SK-N-SH treated with all-trans-retinoic acid at 6 μM for 48 hours (cell line): ENCODE data around the gene SOX6.

Experiments
- CREB5 ChIP-seq: fragments of 250-450 bp; sonication (Bioruptor Pico); IDR thresholded peaks from 2 replicates; pipeline ENCODE4 v1.5.1; 2020; ENCODE audit warnings: low read depth, mild to moderate bottlenecking, moderate library complexity
- CSDC2 ChIP-seq: fragments of 250-450 bp; sonication (Bioruptor Pico); IDR thresholded peaks from 2 replicates; pipeline ENCODE4 v1.5.0; 2020; ENCODE audit warnings: mild to moderate bottlenecking, moderate library complexity
- CSRNP3 ChIP-seq: fragments of 250-450 bp; sonication (Bioruptor Pico); IDR thresholded peaks from 2 replicates; pipeline ENCODE4 v1.5.1; 2021; ENCODE audit warnings: mild to moderate bottlenecking, moderate library complexity
- ISL1 ChIP-seq: fragments of 250-450 bp; sonication (Bioruptor Pico); IDR thresholded peaks from 2 replicates; pipeline ENCODE4 v2.1.2; 2022; ENCODE audit warnings: mild to moderate bottlenecking, moderate library complexity
- RARB ChIP-seq: fragments of 250-450 bp; sonication (Bioruptor Pico); IDR thresholded peaks from 2 replicates; pipeline ENCODE4 v1.8.0; 2021; ENCODE audit warnings: mild to moderate bottlenecking, moderate library complexity
- SNAI2 ChIP-seq: fragments of 250-450 bp; sonication (Bioruptor Pico); IDR thresholded peaks from 2 replicates; pipeline ENCODE4 v1.5.0; 2020; ENCODE audit warnings: mild to moderate bottlenecking, moderate library complexity
- ZFP3 ChIP-seq: fragments of 250-450 bp; sonication (Bioruptor Pico); IDR thresholded peaks from 2 replicates; pipeline ENCODE4 v1.5.0; 2020; ENCODE audit warnings: mild to moderate bottlenecking, moderate library complexity
- ZNF565 ChIP-seq: fragments of 450-650 bp; formaldehyde crosslinking; conservative IDR thresholded peaks from 2 replicates; pipeline ENCODE4 v1.5.0; 2020; ENCODE audit warnings: low read depth, mild to moderate bottlenecking, moderate library complexity
- TF ChIP-seq, protein P1 (sequence below): fragments of 250-450 bp; sonication (Bioruptor Pico); IDR thresholded peaks from 2 replicates; pipeline ENCODE4 v1.8.0; 2020; ENCODE audit warnings: mild to moderate bottlenecking, moderate library complexity, borderline replicate concordance

DNA sequence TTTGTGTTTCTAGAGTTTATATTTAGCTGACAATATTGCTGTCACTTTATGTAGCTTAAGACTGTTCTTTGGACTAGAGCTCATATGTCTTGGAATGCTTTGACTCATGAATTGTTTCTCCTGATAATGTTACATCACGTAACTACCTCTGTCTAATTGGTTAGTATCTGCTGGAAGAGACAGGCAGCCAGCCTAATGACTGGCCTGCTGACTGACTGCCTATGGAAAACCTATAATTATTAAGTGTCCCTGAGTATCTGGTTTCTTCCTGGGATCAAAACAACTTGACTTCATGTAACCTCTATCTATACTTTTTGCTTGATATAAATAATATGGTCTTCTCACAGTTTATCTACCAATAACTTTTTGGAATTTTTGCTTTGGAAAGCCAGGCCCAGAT is 9.4 kb downstream of the SOX6 start:
- TF ChIP-seq CSDC2 (CRISPR knock-in tag) = no peak
- no peak for TF ChIP-seq ZFP3 (CRISPR knock-in tag)
- no peak for TF ChIP-seq ISL1 (CRISPR knock-in tag)
- TF ChIP-seq ZNF565 (CRISPR knock-in tag) = no peak
- no peak for TF ChIP-seq CREB5 (CRISPR knock-in tag)
- TF ChIP-seq RARB (CRISPR knock-in tag) = no peak
- no peak for TF ChIP-seq SNAI2 (CRISPR knock-in tag)
- TF ChIP-seq, protein P1, sequence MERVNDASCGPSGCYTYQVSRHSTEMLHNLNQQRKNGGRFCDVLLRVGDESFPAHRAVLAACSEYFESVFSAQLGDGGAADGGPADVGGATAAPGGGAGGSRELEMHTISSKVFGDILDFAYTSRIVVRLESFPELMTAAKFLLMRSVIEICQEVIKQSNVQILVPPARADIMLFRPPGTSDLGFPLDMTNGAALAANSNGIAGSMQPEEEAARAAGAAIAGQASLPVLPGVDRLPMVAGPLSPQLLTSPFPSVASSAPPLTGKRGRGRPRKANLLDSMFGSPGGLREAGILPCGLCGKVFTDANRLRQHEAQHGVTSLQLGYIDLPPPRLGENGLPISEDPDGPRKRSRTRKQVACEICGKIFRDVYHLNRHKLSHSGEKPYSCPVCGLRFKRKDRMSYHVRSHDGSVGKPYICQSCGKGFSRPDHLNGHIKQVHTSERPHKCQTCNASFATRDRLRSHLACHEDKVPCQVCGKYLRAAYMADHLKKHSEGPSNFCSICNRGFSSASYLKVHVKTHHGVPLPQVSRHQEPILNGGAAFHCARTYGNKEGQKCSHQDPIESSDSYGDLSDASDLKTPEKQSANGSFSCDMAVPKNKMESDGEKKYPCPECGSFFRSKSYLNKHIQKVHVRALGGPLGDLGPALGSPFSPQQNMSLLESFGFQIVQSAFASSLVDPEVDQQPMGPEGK (CRISPR knock-in tag) = no peak
- no peak for TF ChIP-seq CSRNP3
